HepG2 (cell line): ENCODE data around the gene VSTM4. TPM values are rescaled to one million over a fixed set of nuclear protein-coding genes. Genes with fewer than 3 reads are reported as not detected.

Experiments
- ATAC-seq: fragments of 200-7000 bp; cut with Tn5 transposase; 3 replicates; pipeline ENCODE4 v1.9.1; 2020; ENCODE audit warnings: mild to moderate bottlenecking, moderate library complexity
- BruUV-seq: library from RNA; stranded (reverse); fragments of 400-500 nt; replicated peaks from 2 replicates; lab custom pipeline; 2021; lab: Mats Ljungman, UMichigan
- CTCF ChIA-PET: fragments of 300-600 bp; formaldehyde crosslinking; extraction: SDS; loops from one replicate; lab custom pipeline; 2021; ENCODE audit warnings: low total read pairs, inconsistent platforms, low intra/inter-chr PET ratio; lab: Yijun Ruan, JAX
- POLR2A ChIA-PET: fragments of 350-600 bp; sonication (Branson Sonifier 250); formaldehyde crosslinking; loops from one replicate; lab custom pipeline; 2020; ENCODE audit warnings: antibody characterized with exemption, inconsistent platforms; lab: Yijun Ruan, JAX
- DNase-seq: peaks from one replicate; pipeline ENCODE4 v3.0.0-alpha.2; 2015; ENCODE audit warnings: low spot score
- FAIRE-seq: peaks from 3 replicates; lab custom pipeline; 2011; peaks lifted over from hg19 to GRCh38; lab: Jason Lieb, UNC
- H2AFZ ChIP-seq: one replicate; pipeline ENCODE4 v1.6.1; 2011; ENCODE audit warnings: low read length, inconsistent platforms
- H3K27ac ChIP-seq: fragments of 300-600 bp; 3 replicates; pipeline ENCODE4 v1.8.0; 2011; ENCODE audit warnings: mixed run types, mild to moderate bottlenecking, mixed read lengths, low read length, inconsistent platforms; ENCODE audit not compliant: insufficient read depth; ENCODE audit errors: extremely low read length
- H3K27me3 ChIP-seq, 2 experiments: fragments of 200-600 bp in 1 of 2; 2 replicates in 1 of 2; 3 replicates in 1 of 2; pipeline versions ENCODE4 v1.6.0 to v1.8.0; 2011; ENCODE audit warnings: low read length in 2 of 2, mild to moderate bottlenecking in 2 of 2, moderate library complexity in 2 of 2, inconsistent platforms in 1 of 2; ENCODE audit not compliant: insufficient read depth in 2 of 2, control insufficient read depth in 1 of 2
- H3K36me3 ChIP-seq, 2 experiments: fragments of 200-600 bp in 1 of 2; replicated peaks in 1 of 2; 2 replicates in 1 of 2; 3 replicates in 1 of 2; pipeline versions ENCODE4 v1.5.1 to v1.8.0; 2011; ENCODE audit warnings: low read length in 2 of 2, inconsistent platforms in 1 of 2; ENCODE audit not compliant: insufficient read depth in 2 of 2, control insufficient read depth in 1 of 2
- H3K4me1 ChIP-seq: 2 replicates; pipeline ENCODE4 v1.5.1; 2012; ENCODE audit warnings: low read length, inconsistent platforms; ENCODE audit not compliant: insufficient read depth
- H3K4me2 ChIP-seq: 2 replicates; pipeline ENCODE4 v1.6.0; 2011; ENCODE audit warnings: low read depth, low read length, inconsistent platforms
- H3K4me3 ChIP-seq, 3 experiments: fragments of 200-600 bp in 1 of 3; sonication (generic), shearing (Covaris generic) in 1 of 3; replicated peaks in 1 of 3; 2 replicates each; pipeline ENCODE4 v1.5.1; 2011 to 2016; ENCODE audit warnings: low read length in 3 of 3, inconsistent platforms in 2 of 3, low read depth in 2 of 3, mild to moderate bottlenecking in 2 of 3, control low read depth in 1 of 3, mixed read lengths in 1 of 3; ENCODE audit not compliant: insufficient read depth in 1 of 3
- H3K79me2 ChIP-seq: one replicate; pipeline ENCODE4 v1.6.1; 2011; ENCODE audit warnings: low read length, inconsistent platforms; ENCODE audit not compliant: insufficient read depth
- H3K9ac ChIP-seq: 2 replicates; pipeline ENCODE4 v1.6.0; 2011; ENCODE audit warnings: mild to moderate bottlenecking, low read depth, low read length, inconsistent platforms; ENCODE audit not compliant: insufficient read depth
- H3K9me3 ChIP-seq: 2 replicates; pipeline ENCODE4 v1.5.1; 2012; ENCODE audit warnings: mild to moderate bottlenecking, low read length
- H4K20me1 ChIP-seq: 2 replicates; pipeline ENCODE4 v1.6.0; 2011; ENCODE audit warnings: inconsistent platforms, mild to moderate bottlenecking, low read length, moderate library complexity; ENCODE audit not compliant: insufficient read depth
- AHDC1 ChIP-seq: sonication (generic); formaldehyde crosslinking; IDR thresholded peaks from 2 replicates; pipeline ENCODE4 v1.5.1; 2020; ENCODE audit warnings: mild to moderate bottlenecking, missing genetic modification reagents, borderline replicate concordance
- ASH2L ChIP-seq: fragments of 300-600, 200-600 bp; sonication (generic); IDR thresholded peaks from 2 replicates; pipeline ENCODE4 v1.7.0; 2017; ENCODE audit warnings: low read depth, mild to moderate bottlenecking, moderate library complexity, mixed read lengths, low read length; ENCODE audit not compliant: insufficient read length
- CAMTA2 ChIP-seq: sonication (generic); formaldehyde crosslinking; IDR thresholded peaks from 2 replicates; pipeline ENCODE4 v1.4.0; 2020; ENCODE audit warnings: mild to moderate bottlenecking, missing genetic modification reagents, borderline replicate concordance
- GRHL1 ChIP-seq: sonication (generic); formaldehyde crosslinking; conservative IDR thresholded peaks from 2 replicates; pipeline ENCODE4 v1.8.0; 2022; ENCODE audit warnings: missing genetic modification reagents
- HMGA1 ChIP-seq: sonication (generic); formaldehyde crosslinking; conservative IDR thresholded peaks from 2 replicates; pipeline ENCODE4 v1.4.0; 2020; ENCODE audit warnings: missing genetic modification reagents
- PAX8 ChIP-seq: sonication (generic); formaldehyde crosslinking; IDR thresholded peaks from 2 replicates; pipeline ENCODE4 v1.8.0; 2022; ENCODE audit warnings: mild to moderate bottlenecking, missing genetic modification reagents, borderline replicate concordance
- PHF21A ChIP-seq: sonication (generic); formaldehyde crosslinking; IDR thresholded peaks from 2 replicates; pipeline ENCODE4 v1.5.0; 2020; ENCODE audit warnings: mild to moderate bottlenecking, missing genetic modification reagents
- PHF8 ChIP-seq: sonication (generic); formaldehyde crosslinking; IDR thresholded peaks from 2 replicates; pipeline ENCODE4 v1.5.0; 2020; ENCODE audit warnings: missing genetic modification reagents
- SNAPC2 ChIP-seq: sonication (generic); formaldehyde crosslinking; IDR thresholded peaks from 2 replicates; pipeline ENCODE4 v1.8.1; 2022; ENCODE audit warnings: mild to moderate bottlenecking, missing genetic modification reagents
- TCF7 ChIP-seq: sonication (generic); IDR thresholded peaks from 2 replicates; pipeline ENCODE4 v1.6.1; 2016; ENCODE audit warnings: antibody characterized with exemption, low read depth
- TERF1 ChIP-seq: sonication (generic); formaldehyde crosslinking; IDR thresholded peaks from 2 replicates; pipeline ENCODE4 v1.8.0; 2022; ENCODE audit warnings: mild to moderate bottlenecking, missing genetic modification reagents, moderate library complexity
- ZNF253 ChIP-seq: sonication (generic); formaldehyde crosslinking; IDR thresholded peaks from 2 replicates; pipeline ENCODE4 v1.8.0; 2022; ENCODE audit warnings: mild to moderate bottlenecking, missing genetic modification reagents, borderline replicate concordance
- ZNF501 ChIP-seq: sonication (generic); formaldehyde crosslinking; IDR thresholded peaks from 2 replicates; pipeline ENCODE4 v1.5.1; 2020; ENCODE audit warnings: mild to moderate bottlenecking, moderate library complexity, missing genetic modification reagents
- ZNF773 ChIP-seq: sonication (generic); formaldehyde crosslinking; IDR thresholded peaks from 2 replicates; pipeline ENCODE4 v1.4.0; 2020; ENCODE audit warnings: missing genetic modification reagents, borderline replicate concordance
- ZNF816 ChIP-seq: sonication (generic); formaldehyde crosslinking; IDR thresholded peaks from 2 replicates; pipeline ENCODE4 v1.8.0; 2022; ENCODE audit warnings: missing genetic modification reagents, mild to moderate bottlenecking, borderline replicate concordance
- WGBS: methylation state at CpG from one replicate; pipeline ENCODE4 v1.1.6; 2017; ENCODE audit warnings: low lambda C conversion rate; 5-methylcytosine and 5-hydroxymethylcytosine counted together
- in situ Hi-C: cut with HindIII; loops from 2 replicates; pipeline ENCODE4 v1.10.0; 2017; ENCODE audit warnings: low pct_unique_long_range_greater_than_20kb; ENCODE audit not compliant: extremely low pct_ligation_motif_present
- intact Hi-C: fragments of 100-400 bp; cut with micrococcal nuclease; formaldehyde crosslinking; loops from one replicate; pipeline ENCODE4 v1.10.0; 2022; ENCODE audit not compliant: unreplicated experiment
- polyA plus RNA-seq, 8 experiments: library from polyadenylated mRNA; depleted of rRNA in 3 of 8; stranded (reverse) in 7 of 8; unstranded in 1 of 8; fragments of >200 nt; fragmentation: Illumina TruSeq in 4 of 8; extraction: Trizol in 4 of 8; gene quantifications; 2 replicates each; pipeline versions ENCODE4 v1.2.1 to v1.2.3, GENCODE V29; 2011 to 2016; ENCODE audit warnings: low read depth in 4 of 8, missing spikeins in 1 of 8, mixed read lengths in 1 of 8; ENCODE audit not compliant: insufficient read depth in 1 of 8
- total RNA-seq, 5 experiments: library from RNA; depleted of rRNA; stranded (reverse); fragments of >200 nt; fragmentation: Illumina TruSeq; extraction: Trizol; gene quantifications; 2 replicates each; pipeline ENCODE4 v1.2.3, GENCODE V29; 2016; ENCODE audit warnings: low read depth in 1 of 5

Gene VSTM4
- total and polyA plus RNA-seq, 2 of the 13 experiments (the other 11 are each of a cell fraction or from before 2014, with no cell fraction given) = not detected

GRCh38 chr10:49057231-49057880 lies 58.0 kb downstream of the VSTM4 start:
- Histone ChIP-seq H3K27me3 (peaks cover 0 to 4% of the 10 kb centered on the region in 2 experiments; a peak in 1 of 5 replicates), H4K20me1 (no peaks in the 10 kb centered on the region), H3K4me1 (no peaks in the 10 kb centered on the region), H3K9ac (no peak overlapping the region), H2AFZ (no peak overlapping the region), H3K36me3 (no peaks in the 10 kb centered on the region), H3K4me2 (no peak overlapping the region), H3K79me2 (no peaks in the 10 kb centered on the region), H3K27ac (no peak overlapping the region), H3K4me3 (no peak overlapping the region), H3K9me3 (peaks cover 11% of the 10 kb centered on the region)
- DNase-seq = no peak
- TF ChIP-seq TCF7 = no peak
- TF ChIP-seq AHDC1 (CRISPR knock-in tag) = no peak
- TF ChIP-seq HMGA1 (CRISPR knock-in tag) = no peak
- TF ChIP-seq ZNF773 (CRISPR knock-in tag) = no peak
- TF ChIP-seq SNAPC2 = no peak
- no peak for TF ChIP-seq ZNF501 (CRISPR knock-in tag)
- no peak for TF ChIP-seq PHF8 (CRISPR knock-in tag)
- no peak for TF ChIP-seq ASH2L
- TF ChIP-seq GRHL1 (CRISPR knock-in tag) = no peak
- TF ChIP-seq TERF1 = no peak
- TF ChIP-seq PAX8 (CRISPR knock-in tag) = no peak
- TF ChIP-seq CAMTA2 (CRISPR knock-in tag) = no peak
- TF ChIP-seq ZNF253 (CRISPR knock-in tag) = no peak
- TF ChIP-seq ZNF816 (CRISPR knock-in tag) = no peak
- TF ChIP-seq PHF21A = no peak
- ChIA-PET CTCF (no interaction called here), POLR2A (no interaction called here)
- FAIRE-seq = no peak
- no TSS peak for BruUV-seq
- WGBS = 14% methylated on average over 5 of the region's 7 CpGs
- intact Hi-C loops = no loop called here
- ATAC-seq = no peak
- in situ Hi-C loops = no loop called here
